Hematopoietic multipotent progenitor cell treated with erythropoietin and hydrocortisone succinate and interleukin-3 and kit ligand, for 6 days (in vitro differentiated cells): ENCODE data around the gene AP2A1.

ENCODE experiments used
- DNase-seq: peaks from one replicate; pipeline ENCODE4 v3.0.0-alpha.2; 2015

Gene AP2A1

GRCh38 chr19:49766007-49766929 lies 533 bp upstream of the AP2A1 start:
- peak; percentile 100 for DNase-seq

GRCh38 chr19:49767381-49767780 lies 580 bp downstream of the AP2A1 start:
- DNase-seq, result no peak

- no peak for DNase-seq
Measured at GRCh38 chr19:49767967-49768581, 1.3 kb downstream of the AP2A1 start.

GRCh38 chr19:49770529-49770928 lies 3.7 kb downstream of the AP2A1 start:
- peak; percentile 30 for DNase-seq

GRCh38 chr19:49771674-49772139 lies 4.9 kb downstream of the AP2A1 start:
- DNase-seq, result no peak

- peak; percentile 92 for DNase-seq
Measured at GRCh38 chr19:49772850-49773432, 6.1 kb downstream of the AP2A1 start.

- peak; percentile 54 for DNase-seq
Measured at GRCh38 chr19:49773663-49774350, 7.0 kb downstream of the AP2A1 start.

- DNase-seq, result no peak
Measured at GRCh38 chr19:49774969-49775368, 8.2 kb downstream of the AP2A1 start.

- DNase-seq, result peak; percentile 91
Measured at GRCh38 chr19:49775742-49776370, 9.1 kb downstream of the AP2A1 start.

- DNase-seq, result no peak
Measured at GRCh38 chr19:49776371-49776764, 9.6 kb downstream of the AP2A1 start.

- no peak for DNase-seq
Measured at GRCh38 chr19:49779731-49780555, 13.1 kb downstream of the AP2A1 start.

GRCh38 chr19:49780861-49781260 lies 14.1 kb downstream of the AP2A1 start:
- no peak for DNase-seq

- DNase-seq, result no peak
Measured at GRCh38 chr19:49781394-49781793, 14.6 kb downstream of the AP2A1 start.

- DNase-seq, result no peak
Measured at GRCh38 chr19:49782515-49782914, 15.7 kb downstream of the AP2A1 start.

- no peak for DNase-seq
Measured at GRCh38 chr19:49786376-49786820, 19.6 kb downstream of the AP2A1 start.

- DNase-seq, result no peak
Measured at GRCh38 chr19:49787746-49788145, 20.9 kb downstream of the AP2A1 start.

GRCh38 chr19:49788857-49789256 lies 22.1 kb downstream of the AP2A1 start:
- no peak for DNase-seq

GRCh38 chr19:49790866-49791265 lies 24.1 kb downstream of the AP2A1 start:
- DNase-seq, result no peak

GRCh38 chr19:49791776-49792445 lies 25.1 kb downstream of the AP2A1 start:
- no peak for DNase-seq

GRCh38 chr19:49792829-49793560 lies 26.2 kb downstream of the AP2A1 start:
- DNase-seq, result no peak

GRCh38 chr19:49793561-49793840 lies 26.7 kb downstream of the AP2A1 start:
- no peak for DNase-seq
